Fibroblast of lung (primary cell): ENCODE results near the gene PCDH9. TPM values are rescaled to one million over a fixed set of nuclear protein-coding genes. Genes with fewer than 3 reads are reported as not detected.
A peak's percentile ranks its signal among the peaks of the same experiment; 100 is the strongest.

Experiments used
- DNase-seq, 2 donors: peaks; one replicate each; pipeline versions ENCODE4 v3.0.0 to v3.0.0-alpha.2; 2010; ENCODE audit warnings: low read depth in 2 of 2
- H2AFZ ChIP-seq: 2 replicates; pipeline ENCODE4 v1.5.1; 2012; ENCODE audit warnings: low read length, control low read depth, inconsistent platforms
- H3K27ac ChIP-seq: 2 replicates; pipeline ENCODE4 v1.5.1; 2011; ENCODE audit warnings: low read length, control low read depth; ENCODE audit not compliant: insufficient read depth
- H3K27me3 ChIP-seq: 2 replicates; pipeline ENCODE4 v1.5.1; 2011; ENCODE audit warnings: mild to moderate bottlenecking, low read length; ENCODE audit not compliant: control insufficient read depth, insufficient read depth
- H3K36me3 ChIP-seq: 2 replicates; pipeline ENCODE4 v1.5.1; 2011; ENCODE audit warnings: low read length; ENCODE audit not compliant: control insufficient read depth, insufficient read depth
- H3K4me1 ChIP-seq: 2 replicates; pipeline ENCODE4 v1.5.1; 2011; ENCODE audit warnings: low read length; ENCODE audit not compliant: control insufficient read depth, insufficient read depth; ENCODE audit errors: extremely low read depth
- H3K4me2 ChIP-seq: 2 replicates; pipeline ENCODE4 v1.5.1; 2011; ENCODE audit warnings: low read length, control low read depth; ENCODE audit not compliant: insufficient read depth; ENCODE audit errors: extremely low read depth
- H3K4me3 ChIP-seq, 4 experiments: fragments of 200-600 bp in 1 of 4; sonication (generic) in 1 of 4; replicated peaks in 1 of 4; 2 replicates each; pipeline ENCODE4 v1.5.1; 2011 to 2016; ENCODE audit warnings: low read length in 4 of 4, low read depth in 3 of 4, mild to moderate bottlenecking in 3 of 4, control low read depth in 2 of 4, inconsistent platforms in 1 of 4, mixed read lengths in 1 of 4; ENCODE audit not compliant: insufficient read depth in 1 of 4; ENCODE audit errors: control extremely low read depth in 1 of 4
- H3K79me2 ChIP-seq: 2 replicates; pipeline ENCODE4 v1.5.1; 2012; ENCODE audit warnings: mild to moderate bottlenecking, low read length, inconsistent platforms; ENCODE audit not compliant: control insufficient read depth, insufficient read depth
- H3K9ac ChIP-seq: 2 replicates; pipeline ENCODE4 v1.5.1; 2011; ENCODE audit warnings: mild to moderate bottlenecking, low read length, control low read depth; ENCODE audit not compliant: insufficient read depth
- H3K9me3 ChIP-seq: 2 replicates; pipeline ENCODE4 v1.5.1; 2012; ENCODE audit warnings: low read depth, low read length; ENCODE audit not compliant: control insufficient read depth, insufficient read depth
- H4K20me1 ChIP-seq: 2 replicates; pipeline ENCODE4 v1.5.1; 2011; ENCODE audit warnings: low read length; ENCODE audit not compliant: control insufficient read depth, insufficient read depth; ENCODE audit errors: extremely low read depth
- CTCF ChIP-seq, 2 donors: IDR thresholded peaks in 1 of 2; conservative IDR thresholded peaks in 1 of 2; 1 replicate in 1 of 2; 2 replicates in 1 of 2; pipeline ENCODE4 v1.5.1; 2011 to 2012; ENCODE audit warnings: low read length in 2 of 2, control low read depth in 1 of 2, inconsistent platforms in 1 of 2, low read depth in 1 of 2, mild to moderate bottlenecking in 1 of 2
- EZH2 ChIP-seq: IDR thresholded peaks from 2 replicates; pipeline ENCODE4 v1.5.1; 2012; ENCODE audit warnings: low read length, control low read depth, mild to moderate bottlenecking; ENCODE audit errors: missing control alignments
- polyA plus RNA-seq, 2 donors: library from polyadenylated mRNA; depleted of rRNA in 1 of 2; stranded (reverse) in 1 of 2; unstranded in 1 of 2; fragments of >200 nt; gene quantifications; 2 replicates each; pipeline ENCODE4 v1.2.1, GENCODE V29; 2011 to 2012; ENCODE audit warnings: missing spikeins in 1 of 2
- total RNA-seq: library from RNA; depleted of rRNA; stranded (reverse); fragments of >200 nt; gene quantifications from 2 replicates; pipeline ENCODE4 v1.2.1, GENCODE V29; 2014

PCDH9 gene
- total and polyA plus RNA-seq, 2 donors (not counting 1 experiment from before 2014, with no cell fraction given), result 0.50 to 0.67 TPM

GRCh38 chr13:66659286-66659685, 570.9 kb downstream of the PCDH9 start:
- no peak overlapping the region for H2AFZ ChIP-seq
- DNase-seq, result peak; percentile 18 to 43
- no peaks in the 10 kb centered on the region for H3K9me3 ChIP-seq
- no peak overlapping the region for H3K4me2 ChIP-seq
- no peak overlapping the region for H3K27ac ChIP-seq
- no peaks in the 10 kb centered on the region for H3K79me2 ChIP-seq
- TF ChIP-seq EZH2, result no peak
- TF ChIP-seq CTCF (conservative IDR thresholded peaks at IDR 0.05 in 1 of 2, IDR thresholded peaks at IDR 0.05 in 1 of 2; ENCODE audit: low read depth in 1 of 2, low read length in 2 of 2), result no peak
- H3K4me1 ChIP-seq, result no peaks in the 10 kb centered on the region
- no peak overlapping the region for H3K9ac ChIP-seq
- no peaks in the 10 kb centered on the region for H3K36me3 ChIP-seq
- H3K4me3 ChIP-seq, result no peak overlapping the region
- no peaks in the 10 kb centered on the region for H4K20me1 ChIP-seq
- H3K27me3 ChIP-seq, result no peaks in the 10 kb centered on the region

- peak; percentile 88 to 99 for DNase-seq
- H2AFZ ChIP-seq, result no peak overlapping the region
- TF ChIP-seq CTCF (conservative IDR thresholded peaks at IDR 0.05 in 1 of 2, IDR thresholded peaks at IDR 0.05 in 1 of 2; ENCODE audit: low read depth in 1 of 2, low read length in 2 of 2) (no peak), EZH2 (no peak)
Measured at GRCh38 chr13:66657165-66657881, 572.8 kb downstream of the PCDH9 start.

GRCh38 chr13:66655847-66656454, 574.2 kb downstream of the PCDH9 start:
- Histone ChIP-seq H3K36me3 (no peaks in the 10 kb centered on the region), H3K4me1 (no peaks in the 10 kb centered on the region), H3K9me3 (no peaks in the 10 kb centered on the region), H3K4me3 (no peak overlapping the region), H3K4me2 (no peak overlapping the region), H3K27ac (no peak overlapping the region), H2AFZ (no peak overlapping the region), H3K27me3 (no peaks in the 10 kb centered on the region), H3K9ac (no peak overlapping the region), H4K20me1 (no peaks in the 10 kb centered on the region), H3K79me2 (no peaks in the 10 kb centered on the region)
- TF ChIP-seq CTCF (conservative IDR thresholded peaks at IDR 0.05 in 1 of 2, IDR thresholded peaks at IDR 0.05 in 1 of 2; ENCODE audit: low read depth in 1 of 2, low read length in 2 of 2) (no peak), EZH2 (no peak)
- no peak for DNase-seq

More at GRCh38 chr13:66657165-66657881, 572.8 kb downstream of the PCDH9 start:
- Histone ChIP-seq H3K9ac (no peak overlapping the region), H3K36me3 (no peaks in the 10 kb centered on the region), H3K9me3 (no peaks in the 10 kb centered on the region), H4K20me1 (no peaks in the 10 kb centered on the region), H3K79me2 (no peaks in the 10 kb centered on the region), H3K4me3 (no peak overlapping the region), H3K27ac (no peak overlapping the region), H3K4me1 (no peaks in the 10 kb centered on the region), H3K27me3 (no peaks in the 10 kb centered on the region), H3K4me2 (no peak overlapping the region)
